Left kidney (tissue), 2 donors: ENCODE results near the gene SCD5. TPM values are rescaled to one million over a fixed set of nuclear protein-coding genes. Genes with fewer than 3 reads are reported as not detected.

Experiments used
- DNase-seq: peaks from one replicate; pipeline ENCODE4 v3.0.0-alpha.2; 2013
- polyA plus RNA-seq: library from polyadenylated mRNA; unstranded; fragments of 120-200 nt; gene quantifications from one replicate; pipeline ENCODE4 v1.2.1, GENCODE V29; 2013; ENCODE audit not compliant: insufficient read length

SCD5 gene
- polyA plus RNA-seq, 1 donor: 42.0 TPM

- no peak for DNase-seq
Measured at GRCh38 chr4:82739287-82740190, 59.1 kb downstream of the SCD5 start.

GRCh38 chr4:82737354-82737753 is 61.2 kb downstream of the SCD5 start:
- no peak for DNase-seq

GRCh38 chr4:82733636-82734035 is 65.0 kb downstream of the SCD5 start:
- no peak for DNase-seq

DNA sequence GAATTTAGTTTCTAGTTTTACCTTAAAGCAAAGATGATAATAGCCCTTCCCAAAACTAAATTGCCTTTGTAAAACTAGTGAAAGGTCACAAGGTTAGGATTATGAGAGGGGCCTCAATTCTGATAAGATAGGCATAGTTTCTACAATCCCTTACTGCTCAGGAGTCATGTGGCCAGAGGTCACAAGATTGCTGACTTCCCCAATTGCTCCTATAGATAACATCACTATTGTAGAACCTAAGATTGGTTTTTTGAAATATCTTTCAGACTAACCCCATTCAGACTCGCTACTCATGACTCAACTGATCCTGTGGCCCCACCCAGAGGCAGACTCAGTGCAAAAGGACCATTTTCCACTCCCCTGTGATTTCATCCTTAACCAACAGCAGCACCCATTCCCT is 70.3 kb downstream of the SCD5 start:
- no peak for DNase-seq

GRCh38 chr4:82726596-82726995 is 72.0 kb downstream of the SCD5 start:
- no peak for DNase-seq

GRCh38 chr4:82721819-82722423 is 76.7 kb downstream of the SCD5 start:
- no peak for DNase-seq

- no peak for DNase-seq
Measured at GRCh38 chr4:82718162-82718940, 80.2 kb downstream of the SCD5 start.

- DNase-seq: no peak
Measured at GRCh38 chr4:82715731-82716617, 82.6 kb downstream of the SCD5 start.

- DNase-seq: no peak
Measured at GRCh38 chr4:82713856-82714255, 84.7 kb downstream of the SCD5 start.

DNA sequence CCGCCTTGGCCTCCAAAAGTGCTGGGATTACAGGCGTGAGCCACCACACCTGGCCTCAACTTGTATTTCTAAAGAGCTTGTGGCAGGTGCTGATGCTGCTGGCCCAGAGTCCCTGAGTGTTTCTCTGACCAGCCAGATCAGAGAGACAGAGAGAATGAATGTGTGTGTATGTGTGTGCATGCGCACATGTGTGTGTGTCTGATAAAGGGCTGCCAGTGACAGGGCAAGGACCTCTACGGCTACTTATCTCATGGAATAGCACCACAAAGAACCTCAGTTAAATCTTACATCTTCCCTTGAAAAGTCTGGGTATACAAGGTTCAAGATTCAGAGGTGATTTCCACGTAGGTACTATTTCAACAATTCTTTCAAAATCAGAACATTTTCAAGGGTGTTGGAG is 86.0 kb downstream of the SCD5 start:
- no peak for DNase-seq

GRCh38 chr4:82711158-82711785 is 87.3 kb downstream of the SCD5 start:
- no peak for DNase-seq

DNA sequence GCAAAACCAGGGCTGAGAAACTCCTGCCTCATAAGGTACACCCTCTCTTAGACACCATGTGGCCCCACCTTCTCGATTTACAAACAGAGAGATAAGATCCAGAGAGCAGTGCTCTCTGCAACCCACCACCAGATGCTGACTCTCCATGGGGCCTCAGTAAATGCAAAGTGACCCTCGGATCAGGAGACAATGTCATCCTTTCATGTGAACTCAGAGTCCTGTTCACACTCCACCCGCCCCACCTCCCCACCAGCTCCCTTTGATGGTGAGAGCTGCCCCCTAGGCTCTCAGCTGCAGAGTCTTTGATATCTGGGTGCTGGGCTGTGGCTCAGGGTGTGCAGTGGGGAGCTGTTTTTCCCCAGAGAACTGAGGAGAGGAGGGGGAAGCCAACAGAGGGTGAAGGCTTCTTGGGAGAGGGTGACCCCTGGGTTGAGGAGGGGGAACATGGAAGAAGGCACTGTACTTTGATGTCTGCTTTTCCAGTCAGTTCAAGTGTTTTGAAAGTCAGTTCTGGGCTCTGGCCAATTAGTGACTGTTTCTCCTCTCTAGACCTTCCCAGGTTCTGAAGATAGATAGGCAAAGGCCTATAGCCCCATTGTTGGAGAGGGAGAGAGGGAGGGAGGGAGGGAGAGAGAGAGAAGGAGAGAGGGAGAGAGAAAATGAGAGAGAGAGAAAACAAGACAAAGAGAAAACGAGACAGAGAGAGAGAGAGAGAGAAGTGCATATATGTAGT is 88.2 kb downstream of the SCD5 start:
- DNase-seq: no peak

- DNase-seq: no peak
Measured at GRCh38 chr4:82708982-82709381, 89.6 kb downstream of the SCD5 start.

GRCh38 chr4:82706349-82707000 is 92.1 kb downstream of the SCD5 start:
- no peak for DNase-seq

GRCh38 chr4:82705928-82706300 is 92.7 kb downstream of the SCD5 start:
- DNase-seq: no peak

DNA sequence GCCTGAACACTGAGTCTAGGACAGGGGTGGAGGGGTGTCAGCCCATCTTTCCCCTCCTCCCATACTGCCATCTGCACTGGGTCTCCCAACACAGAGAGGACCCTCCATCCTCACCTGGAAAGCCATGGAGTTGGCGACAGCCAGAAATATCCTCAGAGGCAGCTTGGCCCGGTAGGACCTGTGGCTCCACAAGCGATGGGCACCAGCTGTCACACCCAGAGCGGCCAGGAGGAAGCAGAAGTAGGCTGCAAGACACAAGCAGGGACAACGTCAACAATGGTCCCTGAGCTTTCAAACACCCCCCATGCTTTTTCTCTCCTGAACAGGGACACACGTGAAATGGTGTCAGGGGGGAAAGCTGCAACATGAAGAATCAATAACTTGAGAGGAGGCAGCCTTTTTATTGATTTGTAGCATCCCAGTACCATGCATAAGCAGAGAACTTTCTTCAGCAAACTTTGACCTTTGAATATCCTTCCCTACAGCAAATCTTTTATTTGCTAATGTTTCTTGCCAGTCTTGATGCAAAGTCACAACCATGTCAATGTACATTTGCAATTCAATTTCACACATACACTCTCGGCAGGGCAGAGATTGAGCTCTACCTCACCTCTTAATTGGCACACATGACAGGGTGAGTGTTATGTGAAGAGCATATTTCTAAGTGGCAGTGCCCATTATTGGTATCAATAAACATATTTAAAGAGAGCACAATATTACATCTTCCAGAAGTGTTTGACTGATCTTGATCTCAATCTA is 93.2 kb downstream of the SCD5 start:
- no peak for DNase-seq

- no peak for DNase-seq
Measured at GRCh38 chr4:82704156-82704555, 94.4 kb downstream of the SCD5 start.

- DNase-seq: no peak
Measured at GRCh38 chr4:82698412-82698811, 100.2 kb downstream of the SCD5 start.

- DNase-seq: no peak
Measured at GRCh38 chr4:82697561-82697960, 101.0 kb downstream of the SCD5 start.
